ENCODE data around the gene ASRGL1.
"Not testable (repeated sequence)": the region's sequence is repeated elsewhere in the genome, so short reads cannot be mapped to it uniquely, and the experiment has no call there.

Gene ASRGL1

DNA sequence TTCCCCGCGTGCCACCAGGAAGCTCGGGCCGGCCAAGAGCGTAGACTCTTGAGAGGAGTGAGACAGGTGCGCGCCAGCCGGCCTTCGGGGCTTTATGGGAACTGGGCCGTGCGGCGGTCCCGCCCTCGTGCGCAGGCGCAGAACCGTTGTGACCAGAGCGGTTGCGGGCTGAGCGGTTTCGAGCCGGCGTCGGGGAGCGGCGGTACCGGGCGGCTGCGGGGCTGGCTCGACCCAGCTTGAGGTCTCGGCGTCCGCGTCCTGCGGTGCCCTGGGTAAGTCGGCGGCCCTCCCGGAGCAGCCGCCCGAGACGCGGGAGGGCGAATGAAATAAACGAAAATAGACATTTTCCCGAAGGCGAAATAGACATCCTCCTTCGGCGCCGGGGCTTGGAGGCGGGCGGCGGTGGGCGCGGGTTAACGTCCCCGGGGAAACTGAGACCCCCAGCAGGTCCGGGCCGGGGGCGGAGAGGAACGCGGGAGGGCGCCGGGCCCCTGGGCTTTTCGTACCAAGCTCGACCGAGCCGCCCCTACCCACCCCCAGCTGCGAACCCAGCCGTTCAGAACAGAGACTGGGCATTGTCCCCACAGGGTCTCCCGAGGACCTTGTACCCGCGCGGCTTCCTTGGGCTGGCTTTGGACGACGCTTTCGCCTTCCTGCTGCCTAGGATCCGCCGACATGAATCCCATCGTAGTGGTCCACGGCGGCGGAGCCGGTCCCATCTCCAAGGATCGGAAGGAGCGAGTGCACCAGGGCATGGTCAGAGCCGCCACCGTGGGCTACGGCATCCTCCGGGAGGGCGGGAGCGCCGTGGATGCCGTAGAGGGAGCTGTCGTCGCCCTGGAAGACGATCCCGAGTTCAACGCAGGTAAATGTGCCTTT, at the start of gene ASRGL1:
TSS of gene ASRGL1 (plus strand) at position 146 of the 879 bp plus-strand sequence. CDS start at position 676, 530 bp downstream.
- DNase-seq = peak; percentile 80

- no peak for DNase-seq
Observed at GRCh38 chr11:62295504-62295903, 41.7 kb upstream of the ASRGL1 start.

DNA sequence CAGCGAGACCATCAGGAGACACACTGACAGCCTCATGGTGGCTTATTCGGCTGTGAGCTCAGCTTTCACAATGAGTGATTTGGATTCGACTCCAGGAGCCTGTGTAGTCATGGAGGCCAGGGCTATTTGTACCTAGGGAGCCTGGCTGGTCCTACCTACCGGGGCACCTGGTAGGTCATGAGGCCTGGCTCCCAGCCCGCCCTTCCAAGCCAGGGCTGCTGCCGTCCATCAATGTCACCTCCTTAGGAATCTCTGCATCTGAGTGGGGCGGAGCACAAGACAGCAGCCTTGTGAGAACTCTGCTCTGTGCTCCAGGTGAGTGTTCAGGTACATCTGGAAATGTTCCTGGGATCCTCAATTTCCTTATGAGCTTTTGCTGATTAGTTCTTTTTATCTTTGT, 38.3 kb upstream of the ASRGL1 start, which contains the start of gene SCGB1D4:
TSS of gene SCGB1D4 (minus strand) at position 101 of the 400 bp plus-strand sequence. CDS start at position 36, 65 bp downstream.
- no peak for DNase-seq

GRCh38 chr11:62306227-62306626, 31.0 kb upstream of the ASRGL1 start:
- DNase-seq = no peak

- no peak for DNase-seq
Observed at GRCh38 chr11:62307950-62308349, 29.3 kb upstream of the ASRGL1 start.

DNA sequence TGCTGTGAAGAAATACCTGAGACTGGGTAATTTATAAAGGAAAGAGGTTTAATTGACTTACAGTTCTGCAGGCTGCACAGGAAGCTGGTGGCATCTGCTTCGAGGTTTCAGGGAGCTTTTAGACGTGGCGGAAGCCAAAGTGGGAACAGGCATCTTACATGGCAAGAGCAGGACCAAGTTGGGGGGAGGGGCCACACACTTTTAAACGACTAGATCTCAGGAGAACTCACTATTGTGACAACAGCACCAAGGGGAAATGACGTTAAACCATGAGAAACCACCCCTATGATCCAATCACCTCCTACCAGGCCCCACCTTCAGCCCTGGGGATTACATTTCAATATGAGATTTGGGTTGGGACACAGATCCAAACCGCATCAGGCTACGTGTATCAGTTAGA, 27.3 kb upstream of the ASRGL1 start:
- DNase-seq = no peak

DNA sequence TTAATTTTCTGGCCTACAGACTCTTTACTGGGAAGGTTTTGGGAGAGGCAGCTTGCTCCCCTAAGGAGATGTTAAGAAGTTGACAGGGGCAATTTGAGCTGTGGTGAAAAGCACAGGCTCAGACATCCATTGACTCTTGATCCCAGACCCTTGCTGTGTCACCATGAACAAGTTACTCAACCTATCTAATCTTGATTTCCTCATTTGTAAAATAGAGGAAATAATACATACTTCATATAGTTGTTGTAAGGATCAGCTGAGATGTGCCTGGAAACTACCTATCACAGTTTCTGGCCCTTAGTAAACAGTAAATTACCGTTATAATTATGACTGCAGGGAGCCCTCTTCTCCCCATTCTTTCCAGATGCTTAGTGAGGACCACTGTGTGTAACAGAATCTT, 21.8 kb upstream of the ASRGL1 start:
- no peak for DNase-seq

DNA sequence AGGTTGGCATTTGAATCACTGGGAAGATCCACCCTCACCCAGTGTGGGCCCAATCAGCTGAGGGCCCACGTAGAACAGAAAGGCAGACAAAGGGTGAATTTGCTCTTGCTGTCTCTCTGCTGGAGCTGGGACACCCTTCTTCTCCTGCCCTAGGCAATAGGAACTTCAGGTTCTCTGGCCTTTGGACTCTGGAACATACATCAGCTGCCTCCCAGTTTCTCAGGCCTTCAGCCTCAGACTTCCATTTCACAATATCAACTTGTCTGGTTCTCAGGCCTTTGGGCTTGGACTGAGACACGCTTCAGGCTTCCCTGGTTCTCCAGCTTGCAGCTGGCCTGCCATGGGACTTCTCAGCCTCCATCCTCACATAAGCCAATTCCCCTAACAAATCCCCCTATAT, 14.7 kb upstream of the ASRGL1 start:
- no peak for DNase-seq

- no peak for DNase-seq
Observed at GRCh38 chr11:62324731-62325556, 12.3 kb upstream of the ASRGL1 start.

GRCh38 chr11:62325781-62326180, 11.5 kb upstream of the ASRGL1 start:
- DNase-seq = not testable (repeated sequence)

DNA sequence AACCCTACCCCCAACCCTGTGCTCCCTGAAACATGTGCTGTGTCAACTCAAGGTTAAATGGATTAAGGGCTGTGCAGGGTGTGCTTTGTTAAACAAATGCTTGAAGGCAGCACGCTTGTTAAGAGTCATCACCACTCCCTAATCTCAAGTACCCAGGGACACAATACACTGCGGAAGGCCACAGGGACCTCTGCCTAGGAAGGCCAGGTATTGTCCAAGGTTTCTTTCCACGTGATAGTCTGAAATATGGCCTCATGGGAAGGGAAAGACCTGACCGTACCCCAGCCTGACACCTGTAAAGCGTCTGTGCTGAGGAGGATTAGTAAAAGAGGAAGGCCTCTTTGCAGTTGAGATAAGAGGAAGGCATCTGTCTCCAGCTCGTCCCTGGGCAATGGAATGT, 10.5 kb upstream of the ASRGL1 start:
- not testable (repeated sequence) for DNase-seq

GRCh38 chr11:62327541-62327940, 9.7 kb upstream of the ASRGL1 start:
- DNase-seq = not testable (repeated sequence)

DNA sequence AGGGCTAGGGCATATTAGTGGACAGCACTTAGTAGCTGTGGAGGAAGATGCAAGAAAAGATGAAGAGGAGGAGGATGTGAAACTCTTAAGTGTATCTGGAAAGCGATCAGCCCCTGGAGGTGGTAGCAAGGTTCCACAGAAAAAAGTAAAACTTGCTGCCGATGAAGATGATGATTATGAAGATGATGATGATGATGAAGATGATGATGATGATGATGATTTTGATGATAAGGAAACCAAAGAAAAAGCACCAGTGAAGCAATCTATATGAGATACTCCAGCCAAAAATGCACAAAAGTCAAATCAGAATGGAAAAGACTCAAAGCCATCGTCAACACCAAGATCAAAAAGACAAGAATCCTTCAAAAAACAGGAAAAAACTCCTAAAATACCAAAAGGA, 6.0 kb upstream of the ASRGL1 start:
- DNase-seq = not testable (repeated sequence)

DNA sequence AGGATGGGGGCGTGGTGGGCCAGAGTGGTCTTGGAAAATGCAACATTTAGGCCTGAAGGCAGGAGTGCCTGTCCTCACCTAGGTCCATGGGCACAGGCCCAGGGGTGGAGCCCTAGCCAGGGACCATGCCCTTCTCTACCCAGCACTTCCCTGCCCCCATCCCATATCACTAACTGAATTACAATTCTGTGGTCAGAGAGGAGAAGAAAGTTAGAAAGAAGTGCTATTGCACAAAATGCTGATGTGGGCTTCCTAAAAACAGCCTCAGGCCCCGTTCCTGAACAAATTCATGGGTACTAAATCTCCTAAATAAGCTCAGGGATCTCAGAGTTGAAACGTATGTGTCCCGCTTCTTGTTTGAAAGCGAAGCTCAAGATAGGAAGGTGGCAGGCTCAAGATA, 3.5 kb upstream of the ASRGL1 start:
- no peak for DNase-seq

- DNase-seq = not testable (repeated sequence)
Observed at GRCh38 chr11:62336949-62337302, 322 bp upstream of the ASRGL1 start.

- DNase-seq = no peak
Observed at GRCh38 chr11:62338218-62338617, 970 bp downstream of the ASRGL1 start.

DNA sequence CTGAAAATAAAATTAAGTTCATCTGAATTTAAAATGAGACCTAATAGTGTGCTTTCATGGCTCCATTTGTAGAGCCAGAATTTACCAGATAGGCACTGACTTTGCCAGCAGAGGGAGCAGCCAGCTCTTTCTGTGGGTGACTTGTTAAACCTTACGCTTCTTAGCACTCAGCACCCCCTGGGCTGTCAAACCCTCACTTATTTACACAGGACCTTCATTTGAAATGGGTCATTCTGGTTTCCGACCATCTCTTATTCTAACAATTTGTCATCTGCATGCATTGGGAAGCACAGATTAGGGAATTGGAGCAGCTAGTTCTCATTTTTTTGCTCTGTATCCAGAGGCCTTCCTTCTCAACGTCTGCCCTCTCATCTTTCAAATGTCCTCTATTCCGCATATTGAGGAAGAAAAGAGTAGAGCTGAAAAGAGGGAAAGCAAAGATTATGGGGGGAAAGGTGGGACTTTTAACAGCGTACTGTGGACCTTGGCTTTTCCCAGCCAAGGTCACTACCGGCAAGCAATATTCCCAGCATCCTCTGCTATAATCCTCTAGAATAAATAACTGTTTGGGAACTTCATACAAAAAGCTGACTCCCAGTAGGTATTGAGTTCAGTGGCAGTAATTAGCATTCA, 3.1 kb downstream of the ASRGL1 start:
- peak; percentile 48 for DNase-seq

DNA sequence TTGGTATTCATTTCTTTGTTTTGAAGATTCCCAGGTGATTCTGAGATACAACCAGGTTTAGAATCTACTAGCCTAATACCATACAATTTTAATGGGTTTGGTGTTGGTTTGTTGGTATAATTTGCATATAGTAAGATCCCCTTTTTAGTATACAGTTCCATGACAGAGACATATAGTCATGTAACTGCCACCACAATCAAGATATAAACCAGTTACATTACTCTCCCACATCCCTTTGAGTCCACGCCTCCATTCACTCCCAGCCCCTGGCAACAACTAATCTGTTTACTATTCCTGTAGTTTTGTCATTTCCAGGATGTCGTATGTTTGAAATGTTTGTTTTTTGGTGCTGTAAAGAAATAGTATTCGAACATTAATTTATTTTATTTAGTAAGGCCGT, 4.3 kb downstream of the ASRGL1 start:
- no peak for DNase-seq

DNA sequence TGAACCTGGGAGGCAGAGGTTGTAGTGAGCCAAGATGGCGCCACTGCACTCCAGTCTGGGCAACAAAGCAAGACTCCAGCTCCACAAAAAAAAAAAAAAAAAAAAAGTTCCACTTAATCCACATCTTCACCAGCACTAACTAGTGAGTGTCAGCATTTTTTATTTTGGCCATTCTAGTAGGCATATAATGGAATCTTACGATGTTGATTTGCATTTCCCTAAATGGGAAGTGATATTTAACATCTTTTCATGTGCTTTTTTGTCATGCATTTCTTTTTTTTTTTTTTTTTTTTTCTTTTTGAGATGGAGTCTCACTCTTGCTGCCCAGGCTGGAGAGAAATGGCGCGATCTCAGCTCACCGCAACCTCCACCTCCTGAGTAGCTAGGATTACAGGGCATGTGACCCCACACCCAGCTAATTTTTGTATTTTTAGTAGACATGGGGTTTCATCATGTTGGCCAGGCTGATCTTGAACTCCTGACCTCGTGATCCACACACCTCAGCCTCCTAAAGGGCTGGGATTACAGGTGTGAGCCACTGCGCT, 6.5 kb downstream of the ASRGL1 start:
- DNase-seq = not testable (repeated sequence)

DNA sequence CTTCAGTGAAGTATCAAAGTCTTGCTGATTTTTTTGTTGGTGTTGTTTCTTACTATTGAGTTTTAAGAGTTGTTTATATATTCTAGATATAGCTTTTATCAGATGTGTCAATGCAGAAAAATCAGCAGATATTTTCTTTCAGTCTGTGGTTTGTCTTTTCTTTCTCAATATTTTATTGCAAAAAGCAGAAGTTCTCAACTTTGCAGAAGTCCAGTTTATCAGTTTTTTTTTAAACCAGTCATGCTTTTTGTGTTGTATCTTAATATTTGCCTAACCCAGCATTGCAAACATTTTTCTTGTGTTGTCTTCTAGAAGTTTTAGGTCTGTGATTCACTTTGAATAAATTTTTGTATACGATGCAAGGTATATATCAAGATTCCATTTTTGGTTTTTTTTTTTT, 7.0 kb downstream of the ASRGL1 start:
- DNase-seq = no peak

DNA sequence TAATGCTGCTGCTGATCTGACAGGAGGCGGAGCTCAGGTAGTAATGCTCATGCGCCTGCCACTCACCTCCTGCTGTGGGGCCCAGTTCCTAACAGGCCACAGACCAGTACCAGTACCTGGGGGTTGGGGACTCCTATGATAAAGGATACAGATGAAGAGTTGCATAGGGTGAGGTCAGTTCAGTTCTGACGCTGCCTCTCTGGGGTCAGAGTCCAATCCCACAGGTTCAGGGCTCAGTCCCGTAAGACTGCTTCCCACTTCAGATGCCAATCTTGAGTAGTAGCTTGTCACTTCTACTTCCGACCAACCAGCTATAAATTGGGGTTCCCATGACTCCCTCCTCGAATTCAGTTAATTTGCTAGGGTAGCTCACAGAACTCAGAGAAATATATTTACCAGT, 8.6 kb downstream of the ASRGL1 start:
- no peak for DNase-seq

- no peak for DNase-seq
Observed at GRCh38 chr11:62352355-62353336, 15.4 kb downstream of the ASRGL1 start.
